Hair follicular keratinocyte (primary cell): ENCODE measurements around the gene GREM2. TPM values are rescaled to one million over a fixed set of nuclear protein-coding genes. Genes with fewer than 3 reads are reported as not detected.

Experiments used
- total RNA-seq: library from RNA; depleted of rRNA; stranded (reverse); fragments of >200 nt; gene quantifications from 2 replicates; pipeline ENCODE4 v1.2.3, GENCODE V29; 2015

GREM2 gene
- total RNA-seq, result not detected in 2 replicates

GRCh38 chr1:240611619-240612480, at the start of gene GREM2:
TSS of gene GREM2 (minus strand) at chr1:240612155. CDS start at chr1:240493475, 118,680 bp downstream.

